Neural progenitor cell (in vitro differentiated cells): ENCODE measurements around the gene GIMD1. TPM values are rescaled to one million over a fixed set of nuclear protein-coding genes. Genes with fewer than 3 reads are reported as not detected.

Source experiments
- DNase-seq: peaks from one replicate; pipeline ENCODE4 v3.0.0-alpha.2; 2016; ENCODE audit warnings: low spot score
- H2AFZ ChIP-seq: fragments of 200-600 bp; sonication (generic); replicated peaks from 2 replicates; pipeline ENCODE4 v1.6.1; 2016; ENCODE audit warnings: antibody characterized with exemption
- H3F3A ChIP-seq: fragments of 200-600 bp; sonication (generic); 2 replicates; pipeline ENCODE4 v1.6.1; 2016; ENCODE audit warnings: antibody characterized with exemption, low read depth
- H3K27ac ChIP-seq: fragments of 200-600 bp; sonication (generic); 2 replicates; pipeline ENCODE4 v1.5.1; 2016; ENCODE audit warnings: mild to moderate bottlenecking
- H3K27me3 ChIP-seq: fragments of 200-600 bp; sonication (generic); 2 replicates; pipeline ENCODE4 v1.6.1; 2016; ENCODE audit warnings: mild to moderate bottlenecking, moderate library complexity
- H3K36me3 ChIP-seq: fragments of 200-600 bp; sonication (generic); 2 replicates; pipeline ENCODE4 v1.5.1; 2016
- H3K4me1 ChIP-seq: fragments of 200-600 bp; sonication (generic); 2 replicates; pipeline ENCODE4 v1.6.1; 2016; ENCODE audit warnings: mixed run types
- H3K4me2 ChIP-seq: fragments of 200-600 bp; sonication (generic); 2 replicates; pipeline ENCODE4 v1.6.1; 2016
- H3K4me3 ChIP-seq: fragments of 200-600 bp; sonication (generic); 2 replicates; pipeline ENCODE4 v1.5.1; 2016
- H3K79me2 ChIP-seq: fragments of 200-600 bp; sonication (generic); 2 replicates; pipeline ENCODE4 v1.6.1; 2016; ENCODE audit warnings: low read depth
- H3K9ac ChIP-seq: fragments of 200-600 bp; sonication (generic); 2 replicates; pipeline ENCODE4 v1.6.1; 2016
- H3K9me3 ChIP-seq: fragments of 200-600 bp; sonication (generic); 2 replicates; pipeline ENCODE4 v1.5.1; 2016; ENCODE audit warnings: low read depth
- H4K20me1 ChIP-seq: fragments of 200-600 bp; sonication (generic); 2 replicates; pipeline ENCODE4 v1.6.1; 2016; ENCODE audit warnings: low read depth
- H3K27ac Mint-ChIP-seq: 3 replicates; pipeline ENCODE4 v1.8.0; 2021; ENCODE audit warnings: mixed read lengths
- H3K27me3 Mint-ChIP-seq: 2 replicates; pipeline ENCODE4 v1.8.0; 2022; ENCODE audit warnings: low read depth, mild to moderate bottlenecking, inconsistent platforms, moderate library complexity, mixed read lengths; ENCODE audit not compliant: insufficient read depth
- H3K36me3 Mint-ChIP-seq: 3 replicates; pipeline ENCODE4 v1.8.0; 2021; ENCODE audit warnings: mixed read lengths
- H3K4me1 Mint-ChIP-seq: 3 replicates; pipeline ENCODE4 v1.8.0; 2021; ENCODE audit warnings: mixed read lengths
- H3K4me3 Mint-ChIP-seq: 3 replicates; pipeline ENCODE4 v1.8.0; 2021; ENCODE audit warnings: mild to moderate bottlenecking, moderate library complexity, mixed read lengths
- H3K9me3 Mint-ChIP-seq: 3 replicates; pipeline ENCODE4 v1.8.0; 2020; ENCODE audit warnings: mixed read lengths
- EZH2 ChIP-seq: fragments of 200-600 bp; sonication (generic); IDR thresholded peaks from 2 replicates; pipeline ENCODE4 v1.6.1; 2017; ENCODE audit warnings: antibody characterized with exemption, mild to moderate bottlenecking, moderate library complexity
- EZH2phosphoT487 ChIP-seq: fragments of 200-600 bp; sonication (generic); IDR thresholded peaks from 2 replicates; pipeline ENCODE4 v1.6.1; 2017; ENCODE audit warnings: antibody characterized with exemption
- total RNA-seq: library from RNA; depleted of rRNA; stranded (reverse); fragments of >200 nt; gene quantifications from 2 replicates; pipeline ENCODE4 v1.2.3, GENCODE V29; 2015; ENCODE audit warnings: low replicate concordance
- TF ChIP-seq, protein P1 (sequence below): fragments of 200-600 bp; sonication (generic); IDR thresholded peaks from 2 replicates; pipeline ENCODE4 v1.5.1; 2017; ENCODE audit warnings: antibody characterized with exemption, mild to moderate bottlenecking

GIMD1 gene
- total RNA-seq, 1 donor from 2014 or later = not detected

DNA sequence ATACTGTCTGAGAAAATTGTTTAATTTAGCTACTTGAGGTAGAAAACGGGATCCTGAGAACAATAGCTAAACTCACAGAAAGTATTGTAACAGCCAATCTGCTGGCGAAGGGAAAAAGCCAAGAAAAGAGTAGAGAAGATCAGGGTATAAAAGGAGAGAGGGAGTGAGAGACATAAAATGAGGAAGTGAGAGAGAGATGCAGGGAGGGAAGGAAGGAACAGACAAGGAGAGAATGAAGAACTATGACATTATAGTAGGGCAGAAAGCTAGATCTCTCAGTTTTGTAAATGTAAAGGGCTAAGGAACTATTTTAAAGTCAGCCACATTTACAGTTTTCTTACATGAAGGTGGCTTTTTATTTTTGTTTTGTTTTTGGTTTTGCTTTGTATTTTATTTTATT, 1.6 kb upstream of the GIMD1 start:
- H3K4me3 Mint-ChIP-seq = no peak overlapping the region
- H3K27ac Mint-ChIP-seq = no peak overlapping the region
- no peaks in the 10 kb centered on the region for H3K9me3 Mint-ChIP-seq
- Histone ChIP-seq H3K27ac (no peak overlapping the region), H3K9ac (no peak overlapping the region), H3K79me2 (no peaks in the 10 kb centered on the region), H3K4me3 (no peak overlapping the region), H4K20me1 (no peaks in the 10 kb centered on the region), H3K27me3 (no peaks in the 10 kb centered on the region), H3K4me1 (no peaks in the 10 kb centered on the region), H2AFZ (peak overlapping the region; percentile 63), H3K9me3 (no peaks in the 10 kb centered on the region), H3K36me3 (no peaks in the 10 kb centered on the region), H3K4me2 (no peak overlapping the region), H3F3A (no peaks in the 10 kb centered on the region)
- DNase-seq = no peak
- TF ChIP-seq EZH2phosphoT487 = no peak
- TF ChIP-seq, protein P1, sequence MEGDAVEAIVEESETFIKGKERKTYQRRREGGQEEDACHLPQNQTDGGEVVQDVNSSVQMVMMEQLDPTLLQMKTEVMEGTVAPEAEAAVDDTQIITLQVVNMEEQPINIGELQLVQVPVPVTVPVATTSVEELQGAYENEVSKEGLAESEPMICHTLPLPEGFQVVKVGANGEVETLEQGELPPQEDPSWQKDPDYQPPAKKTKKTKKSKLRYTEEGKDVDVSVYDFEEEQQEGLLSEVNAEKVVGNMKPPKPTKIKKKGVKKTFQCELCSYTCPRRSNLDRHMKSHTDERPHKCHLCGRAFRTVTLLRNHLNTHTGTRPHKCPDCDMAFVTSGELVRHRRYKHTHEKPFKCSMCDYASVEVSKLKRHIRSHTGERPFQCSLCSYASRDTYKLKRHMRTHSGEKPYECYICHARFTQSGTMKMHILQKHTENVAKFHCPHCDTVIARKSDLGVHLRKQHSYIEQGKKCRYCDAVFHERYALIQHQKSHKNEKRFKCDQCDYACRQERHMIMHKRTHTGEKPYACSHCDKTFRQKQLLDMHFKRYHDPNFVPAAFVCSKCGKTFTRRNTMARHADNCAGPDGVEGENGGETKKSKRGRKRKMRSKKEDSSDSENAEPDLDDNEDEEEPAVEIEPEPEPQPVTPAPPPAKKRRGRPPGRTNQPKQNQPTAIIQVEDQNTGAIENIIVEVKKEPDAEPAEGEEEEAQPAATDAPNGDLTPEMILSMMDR = no peak
- TF ChIP-seq EZH2 = no peak
- no peaks in the 10 kb centered on the region for H3K4me1 Mint-ChIP-seq
- no peaks in the 10 kb centered on the region for H3K27me3 Mint-ChIP-seq
- H3K36me3 Mint-ChIP-seq = no peaks in the 10 kb centered on the region

DNA sequence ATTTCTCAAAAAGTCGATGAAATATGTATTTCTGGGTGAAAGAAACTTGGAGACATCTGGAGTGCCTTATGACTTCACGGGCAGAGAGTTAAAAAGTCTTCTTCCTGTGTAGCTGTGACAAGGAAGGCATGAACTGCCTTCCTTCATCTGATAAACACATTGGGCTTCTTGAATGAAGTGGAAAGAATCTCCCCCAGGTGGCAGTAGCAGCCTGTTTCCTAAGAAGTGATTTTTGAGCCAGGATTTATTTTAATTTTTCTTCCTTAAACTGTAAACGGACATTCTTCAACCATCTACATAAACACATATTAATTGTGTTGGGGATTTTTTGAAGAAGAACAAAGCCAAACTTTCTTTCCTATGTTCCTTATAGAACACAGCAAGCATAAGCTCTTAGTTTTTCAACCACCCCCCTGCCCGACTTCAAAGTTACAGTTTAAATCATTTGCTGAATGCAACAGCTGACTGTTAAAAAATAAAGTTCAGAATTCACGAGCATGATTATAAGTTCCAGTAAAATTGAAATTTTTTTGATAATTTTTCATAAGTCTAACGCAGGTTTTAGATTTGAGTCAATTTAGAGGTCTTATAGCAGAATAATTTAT, 980 bp upstream of the GIMD1 start:
- Histone ChIP-seq H3K4me3 (no peak overlapping the region), H3F3A (no peaks in the 10 kb centered on the region), H3K9ac (no peak overlapping the region), H3K9me3 (no peaks in the 10 kb centered on the region), H3K36me3 (no peaks in the 10 kb centered on the region), H3K27ac (no peak overlapping the region), H3K4me1 (no peaks in the 10 kb centered on the region), H3K27me3 (no peaks in the 10 kb centered on the region), H2AFZ (peak overlapping the region; percentile 96), H3K79me2 (no peaks in the 10 kb centered on the region), H4K20me1 (no peaks in the 10 kb centered on the region), H3K4me2 (no peak overlapping the region)
- TF ChIP-seq EZH2 (no peak), EZH2phosphoT487 (no peak)
- TF ChIP-seq, protein P1 = peak; percentile 80
- Mint-ChIP-seq H3K27me3 (no peaks in the 10 kb centered on the region), H3K9me3 (no peaks in the 10 kb centered on the region), H3K4me1 (no peaks in the 10 kb centered on the region), H3K27ac (no peak overlapping the region), H3K4me3 (no peak overlapping the region), H3K36me3 (no peaks in the 10 kb centered on the region)
- peak; percentile 67 for DNase-seq

DNA sequence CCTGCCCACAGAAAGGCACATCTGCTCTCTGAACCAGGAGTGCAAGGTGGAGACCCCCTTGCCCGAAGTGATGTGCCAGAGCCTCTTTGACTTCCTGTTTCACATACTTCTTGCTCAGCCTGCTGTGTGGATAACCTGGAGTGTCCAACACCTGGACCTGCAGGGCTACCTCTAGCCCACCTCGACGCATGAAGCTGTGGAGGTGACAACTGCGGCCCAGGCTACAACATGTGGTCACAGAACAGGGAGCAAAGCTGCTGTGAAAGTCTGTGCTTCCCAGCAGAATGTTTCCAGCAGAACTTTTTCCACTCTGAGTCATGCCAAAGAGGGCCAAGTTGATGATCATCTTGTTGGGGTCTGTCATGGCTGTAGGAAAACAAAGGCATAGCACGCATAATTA, 1.5 kb downstream of the GIMD1 start:
- Mint-ChIP-seq H3K4me1 (no peaks in the 10 kb centered on the region), H3K36me3 (no peaks in the 10 kb centered on the region), H3K9me3 (no peaks in the 10 kb centered on the region), H3K4me3 (no peak overlapping the region), H3K27me3 (no peaks in the 10 kb centered on the region), H3K27ac (no peak overlapping the region)
- Histone ChIP-seq H3K4me2 (no peak overlapping the region), H3K79me2 (no peaks in the 10 kb centered on the region), H3K27me3 (no peaks in the 10 kb centered on the region), H3F3A (no peaks in the 10 kb centered on the region), H3K36me3 (no peaks in the 10 kb centered on the region), H3K9ac (no peak overlapping the region), H3K27ac (no peak overlapping the region), H2AFZ (no peak overlapping the region), H3K9me3 (no peaks in the 10 kb centered on the region), H4K20me1 (no peaks in the 10 kb centered on the region), H3K4me1 (no peaks in the 10 kb centered on the region), H3K4me3 (no peak overlapping the region)
- no peak for TF ChIP-seq EZH2
- no peak for TF ChIP-seq EZH2phosphoT487
- TF ChIP-seq, protein P1 = no peak
- no peak for DNase-seq
